HepG2 (cell line): Measurements from ENCODE around the gene DPY30. TPM values are rescaled to one million over a fixed set of nuclear protein-coding genes. Genes with fewer than 3 reads are reported as not detected.
A peak's percentile ranks its signal among the peaks of the same experiment; 100 is the strongest.

Experiments
- AHR ChIP-seq: IDR thresholded peaks from 2 replicates; pipeline ENCODE4 v1.6.1; 2018; ENCODE audit warnings: missing genetic modification reagents, missing compliant biosample characterization
- AKNA ChIP-seq: sonication (generic); formaldehyde crosslinking; IDR thresholded peaks from 2 replicates; pipeline ENCODE4 v1.4.0; 2020; ENCODE audit warnings: missing genetic modification reagents, borderline replicate concordance
- ARID2 ChIP-seq: sonication (generic); formaldehyde crosslinking; IDR thresholded peaks from 2 replicates; pipeline ENCODE4 v1.8.1; 2022; ENCODE audit warnings: mild to moderate bottlenecking, missing genetic modification reagents, borderline replicate concordance
- ATF4 ChIP-seq, 2 experiments: fragments of 450-650 bp in 1 of 2; sonication (generic) in 1 of 2; formaldehyde crosslinking; IDR thresholded peaks; 2 replicates each; pipeline versions ENCODE4 v1.5.0 to v1.8.0; 2020 to 2022; ENCODE audit warnings: mild to moderate bottlenecking in 1 of 2, missing genetic modification reagents in 1 of 2
- HDAC2 ChIP-seq: sonication (generic); formaldehyde crosslinking; IDR thresholded peaks from 2 replicates; pipeline ENCODE4 v1.4.0; 2020; ENCODE audit warnings: missing genetic modification reagents
- HES4 ChIP-seq: sonication (generic); formaldehyde crosslinking; IDR thresholded peaks from 2 replicates; pipeline ENCODE4 v1.9.0; 2021; ENCODE audit warnings: mild to moderate bottlenecking, missing genetic modification reagents, borderline replicate concordance
- NCOA2 ChIP-seq: sonication (generic); formaldehyde crosslinking; IDR thresholded peaks from 2 replicates; pipeline ENCODE4 v1.8.0; 2022; ENCODE audit warnings: inconsistent platforms
- REXO4 ChIP-seq: sonication (generic); formaldehyde crosslinking; IDR thresholded peaks from 2 replicates; pipeline ENCODE4 v1.8.0; 2022; ENCODE audit warnings: missing genetic modification reagents, mild to moderate bottlenecking, borderline replicate concordance
- SETDB1 ChIP-seq: sonication (generic); formaldehyde crosslinking; IDR thresholded peaks from 2 replicates; pipeline ENCODE4 v1.5.1; 2020; ENCODE audit warnings: missing genetic modification reagents, mild to moderate bottlenecking, borderline replicate concordance
- SKI ChIP-seq: fragments of 450-650 bp; IDR thresholded peaks from one replicate; pipeline ENCODE4 v1.6.1; 2018; ENCODE audit warnings: mild to moderate bottlenecking; ENCODE audit not compliant: partially characterized antibody
- SP4 ChIP-seq: sonication (generic); formaldehyde crosslinking; IDR thresholded peaks from 2 replicates; pipeline ENCODE4 v1.8.1; 2023; ENCODE audit warnings: mild to moderate bottlenecking, missing genetic modification reagents
- TRIM22 ChIP-seq: fragments of 450-650 bp; IDR thresholded peaks from 2 replicates; pipeline ENCODE4 v1.6.1; 2017
- ZGPAT ChIP-seq: IDR thresholded peaks from 2 replicates; pipeline ENCODE4 v1.6.1; 2016; ENCODE audit warnings: mild to moderate bottlenecking
- ZMAT5 ChIP-seq: sonication (generic); formaldehyde crosslinking; IDR thresholded peaks from 2 replicates; pipeline ENCODE4 v1.5.0; 2020; ENCODE audit warnings: mild to moderate bottlenecking, low read depth, missing genetic modification reagents, borderline replicate concordance
- ZNF225 ChIP-seq: sonication (generic); formaldehyde crosslinking; IDR thresholded peaks from 2 replicates; pipeline ENCODE4 v1.4.0; 2020; ENCODE audit warnings: mild to moderate bottlenecking, missing genetic modification reagents
- ZNF24 ChIP-seq: fragments of 450-650 bp; IDR thresholded peaks from 2 replicates; pipeline ENCODE4 v1.6.1; 2017; ENCODE audit warnings: antibody characterized with exemption, mild to moderate bottlenecking
- ZNF549 ChIP-seq: sonication (generic); formaldehyde crosslinking; IDR thresholded peaks from 2 replicates; pipeline ENCODE4 v1.5.0; 2020; ENCODE audit warnings: missing genetic modification reagents
- ZNF605 ChIP-seq: sonication (generic); formaldehyde crosslinking; IDR thresholded peaks from 2 replicates; pipeline ENCODE4 v1.8.0; 2022; ENCODE audit warnings: mild to moderate bottlenecking, missing genetic modification reagents
- ZNF724P ChIP-seq: sonication (generic); formaldehyde crosslinking; IDR thresholded peaks from 2 replicates; pipeline ENCODE4 v1.8.0; 2022; ENCODE audit warnings: missing genetic modification reagents, borderline replicate concordance
- ZNF746 ChIP-seq: sonication (generic); formaldehyde crosslinking; IDR thresholded peaks from 2 replicates; pipeline ENCODE4 v1.8.0; 2022; ENCODE audit warnings: mild to moderate bottlenecking, missing genetic modification reagents
- ZNF781 ChIP-seq: sonication (generic); formaldehyde crosslinking; IDR thresholded peaks from 2 replicates; pipeline ENCODE4 v1.5.1; 2020; ENCODE audit warnings: borderline replicate concordance, mild to moderate bottlenecking, missing genetic modification reagents; ENCODE audit errors: not compliant biosample characterization
- polyA plus RNA-seq, 8 experiments: library from polyadenylated mRNA; depleted of rRNA in 3 of 8; stranded (reverse) in 7 of 8; unstranded in 1 of 8; fragments of >200 nt; fragmentation: Illumina TruSeq in 4 of 8; extraction: Trizol in 4 of 8; gene quantifications; 2 replicates each; pipeline versions ENCODE4 v1.2.1 to v1.2.3, GENCODE V29; 2011 to 2016; ENCODE audit warnings: low read depth in 4 of 8, missing spikeins in 1 of 8, mixed read lengths in 1 of 8; ENCODE audit not compliant: insufficient read depth in 1 of 8
- total RNA-seq, 5 experiments: library from RNA; depleted of rRNA; stranded (reverse); fragments of >200 nt; fragmentation: Illumina TruSeq; extraction: Trizol; gene quantifications; 2 replicates each; pipeline ENCODE4 v1.2.3, GENCODE V29; 2016; ENCODE audit warnings: low read depth in 1 of 5

Gene DPY30
- total and polyA plus RNA-seq, 2 of the 13 experiments (the other 11 are each of a cell fraction or from before 2014, with no cell fraction given), result 98.1 to 118 TPM

GRCh38 chr2:32039447-32040219 is at the start of gene DPY30 (continued):
- TF ChIP-seq HES4 (CRISPR knock-in tag), result peak; percentile 88
- TF ChIP-seq ZNF724P (CRISPR knock-in tag), result no peak
- TF ChIP-seq ZNF225 (CRISPR knock-in tag), result peak; percentile 92
- peak; percentile 54; the same call in 1 of the 2 replicates for TF ChIP-seq NCOA2 (CRISPR knock-in tag)
- peak; percentile 73; the same call in 1 of the 2 replicates for TF ChIP-seq SP4 (CRISPR knock-in tag)
- peak; percentile 86 for TF ChIP-seq HDAC2 (CRISPR knock-in tag)
- peak; percentile 92 for TF ChIP-seq ZNF781
- TF ChIP-seq SKI, result peak; percentile 12
- TF ChIP-seq ZNF605, result peak; percentile 89
- no peak for TF ChIP-seq SETDB1
- TF ChIP-seq ZMAT5 (CRISPR knock-in tag), result no peak
- no peak for TF ChIP-seq ARID2 (CRISPR knock-in tag)
- no peak for TF ChIP-seq ATF4 (CRISPR knock-in tag; IDR thresholded peaks at IDR 0.05)
- TF ChIP-seq AHR (CRISPR knock-in tag), result peak; percentile 80
- no peak for TF ChIP-seq AKNA (CRISPR knock-in tag)
- TF ChIP-seq ZNF549 (CRISPR knock-in tag), result peak; percentile 65; the same call in 1 of the 2 replicates
- TF ChIP-seq ZGPAT (CRISPR knock-in tag), result peak; percentile 80
- TF ChIP-seq TRIM22, result no peak
- peak; percentile 68; the same call in 1 of the 2 replicates for TF ChIP-seq ZNF746 (CRISPR knock-in tag)
- no peak for TF ChIP-seq REXO4 (CRISPR knock-in tag)
- no peak for TF ChIP-seq ZNF24
